Measurements from ENCODE around the gene TMX1.

Gene TMX1

GRCh38 chr14:51242545-51243490, 2.8 kb downstream of the TMX1 start:
- no peak for DNase-seq (ENCODE audit: low read depth)

- DNase-seq (ENCODE audit: low read depth): no peak
Measured at GRCh38 chr14:51244591-51244990, 4.5 kb downstream of the TMX1 start.

- no peak for DNase-seq (ENCODE audit: low read depth)
Measured at GRCh38 chr14:51246032-51246431, 6.0 kb downstream of the TMX1 start.

GRCh38 chr14:51248016-51248987, 8.3 kb downstream of the TMX1 start:
- no peak for DNase-seq (ENCODE audit: low read depth)

- no peak for DNase-seq (ENCODE audit: low read depth)
Measured at GRCh38 chr14:51251486-51251885, 11.4 kb downstream of the TMX1 start.

GRCh38 chr14:51253880-51254279, 13.8 kb downstream of the TMX1 start:
- no peak for DNase-seq (ENCODE audit: low read depth)

- no peak for DNase-seq (ENCODE audit: low read depth)
Measured at GRCh38 chr14:51258280-51258679, 18.2 kb downstream of the TMX1 start.

GRCh38 chr14:51258788-51259187, 18.7 kb downstream of the TMX1 start:
- DNase-seq (ENCODE audit: low read depth): no peak

GRCh38 chr14:51260225-51260624, 20.2 kb downstream of the TMX1 start:
- DNase-seq (ENCODE audit: low read depth): no peak

- no peak for DNase-seq (ENCODE audit: low read depth)
Measured at GRCh38 chr14:51261151-51261550, 21.1 kb downstream of the TMX1 start.

GRCh38 chr14:51262868-51263267, 22.8 kb downstream of the TMX1 start:
- DNase-seq (ENCODE audit: low read depth): no peak

GRCh38 chr14:51269634-51270033, 29.6 kb downstream of the TMX1 start:
- no peak for DNase-seq (ENCODE audit: low read depth)

- no peak for DNase-seq (ENCODE audit: low read depth)
Measured at GRCh38 chr14:51276605-51277004, 36.6 kb downstream of the TMX1 start.

GRCh38 chr14:51277753-51278415, 37.8 kb downstream of the TMX1 start:
- DNase-seq (ENCODE audit: low read depth): no peak

- no peak for DNase-seq (ENCODE audit: low read depth)
Measured at GRCh38 chr14:51282517-51282916, 42.5 kb downstream of the TMX1 start.

- DNase-seq (ENCODE audit: low read depth): peak; percentile 96
Measured at GRCh38 chr14:51283402-51284085, 43.5 kb downstream of the TMX1 start.

GRCh38 chr14:51284241-51284640, 44.2 kb downstream of the TMX1 start:
- peak; percentile 20 for DNase-seq (ENCODE audit: low read depth)

GRCh38 chr14:51285120-51285519, 45.1 kb downstream of the TMX1 start:
- DNase-seq (ENCODE audit: low read depth): no peak

- DNase-seq (ENCODE audit: low read depth): no peak
Measured at GRCh38 chr14:51289169-51289568, 49.1 kb downstream of the TMX1 start.

- DNase-seq (ENCODE audit: low read depth): no peak
Measured at GRCh38 chr14:51290132-51290531, 50.1 kb downstream of the TMX1 start.

GRCh38 chr14:51291016-51291415, 51.0 kb downstream of the TMX1 start:
- no peak for DNase-seq (ENCODE audit: low read depth)
